ENCODE data around the gene IL20. TPM values are rescaled to one million over a fixed set of nuclear protein-coding genes. Genes with fewer than 3 reads are reported as not detected.

Gene IL20
- total RNA-seq, 1 donor, result not detected

- no peak overlapping the region for H2AFZ ChIP-seq (ENCODE audit: low read length)
- H3K36me3 ChIP-seq (ENCODE audit: insufficient read depth, low read length), result no peaks in the 10 kb centered on the region
- H3K4me1 ChIP-seq (ENCODE audit: insufficient read depth, low read length), result no peaks in the 10 kb centered on the region
- no peak overlapping the region for H3K4me2 ChIP-seq (ENCODE audit: insufficient read depth, low read length)
- H3K4me3 ChIP-seq (ENCODE audit: insufficient read depth, low read length), result no peak overlapping the region
- no peaks in the 10 kb centered on the region for H3K79me2 ChIP-seq (ENCODE audit: insufficient read depth, low read length)
- no peaks in the 10 kb centered on the region for H3K9me3 ChIP-seq (ENCODE audit: low read depth, low read length)
- DNase-seq (ENCODE audit: insufficient read length, low spot score, missing footprints), result no peak
- H3K27ac ChIP-seq (ENCODE audit: low read depth, low read length), result no peak overlapping the region
- no peak for TF ChIP-seq CTCF (IDR thresholded peaks at IDR 0.05; ENCODE audit: extremely low read depth, low read depth, low read length)
- no peaks in the 10 kb centered on the region for H4K20me1 ChIP-seq (ENCODE audit: insufficient read depth, low read length)
- peaks cover 48% of the 10 kb centered on the region for H3K27me3 ChIP-seq (ENCODE audit: insufficient read depth, low read length)
Measured at GRCh38 chr1:206832352-206832880, 33.0 kb upstream of the IL20 start.

- Histone ChIP-seq H3K4me2 (ENCODE audit: insufficient read depth, low read length) (no peak overlapping the region), H3K27ac (ENCODE audit: low read depth, low read length) (no peak overlapping the region), H2AFZ (ENCODE audit: low read length) (no peak overlapping the region), H4K20me1 (ENCODE audit: insufficient read depth, low read length) (no peaks in the 10 kb centered on the region), H3K27me3 (ENCODE audit: insufficient read depth, low read length) (peaks cover 53% of the 10 kb centered on the region), H3K4me3 (ENCODE audit: insufficient read depth, low read length) (no peak overlapping the region), H3K4me1 (ENCODE audit: insufficient read depth, low read length) (no peaks in the 10 kb centered on the region), H3K36me3 (ENCODE audit: insufficient read depth, low read length) (no peaks in the 10 kb centered on the region), H3K9me3 (ENCODE audit: low read depth, low read length) (no peaks in the 10 kb centered on the region), H3K79me2 (ENCODE audit: insufficient read depth, low read length) (no peaks in the 10 kb centered on the region)
- TF ChIP-seq CTCF (IDR thresholded peaks at IDR 0.05; ENCODE audit: extremely low read depth, low read depth, low read length), result no peak
- DNase-seq (ENCODE audit: insufficient read length, low spot score, missing footprints), result no peak
Measured at GRCh38 chr1:206833106-206833680, 32.2 kb upstream of the IL20 start.

GRCh38 chr1:206833801-206834200 lies 31.6 kb upstream of the IL20 start:
- Histone ChIP-seq H3K4me2 (ENCODE audit: insufficient read depth, low read length) (no peak overlapping the region), H3K27me3 (ENCODE audit: insufficient read depth, low read length) (peaks cover 49% of the 10 kb centered on the region), H3K79me2 (ENCODE audit: insufficient read depth, low read length) (no peaks in the 10 kb centered on the region), H2AFZ (ENCODE audit: low read length) (no peak overlapping the region), H3K27ac (ENCODE audit: low read depth, low read length) (no peak overlapping the region), H3K36me3 (ENCODE audit: insufficient read depth, low read length) (no peaks in the 10 kb centered on the region), H3K4me1 (ENCODE audit: insufficient read depth, low read length) (no peaks in the 10 kb centered on the region), H3K9me3 (ENCODE audit: low read depth, low read length) (no peaks in the 10 kb centered on the region), H3K4me3 (ENCODE audit: insufficient read depth, low read length) (no peak overlapping the region), H4K20me1 (ENCODE audit: insufficient read depth, low read length) (no peaks in the 10 kb centered on the region)
- DNase-seq (ENCODE audit: insufficient read length, low spot score, missing footprints), result no peak
- TF ChIP-seq CTCF (IDR thresholded peaks at IDR 0.05; ENCODE audit: extremely low read depth, low read depth, low read length), result no peak

- TF ChIP-seq CTCF (IDR thresholded peaks at IDR 0.05; ENCODE audit: extremely low read depth, low read depth, low read length), result no peak
- no peak overlapping the region for H2AFZ ChIP-seq (ENCODE audit: low read length)
- peaks cover 1% of the 10 kb centered on the region for H3K4me1 ChIP-seq (ENCODE audit: insufficient read depth, low read length)
- peaks cover 52% of the 10 kb centered on the region for H3K27me3 ChIP-seq (ENCODE audit: insufficient read depth, low read length)
- no peaks in the 10 kb centered on the region for H3K79me2 ChIP-seq (ENCODE audit: insufficient read depth, low read length)
- no peaks in the 10 kb centered on the region for H4K20me1 ChIP-seq (ENCODE audit: insufficient read depth, low read length)
- no peaks in the 10 kb centered on the region for H3K9me3 ChIP-seq (ENCODE audit: low read depth, low read length)
- H3K36me3 ChIP-seq (ENCODE audit: insufficient read depth, low read length), result no peaks in the 10 kb centered on the region
- H3K4me2 ChIP-seq (ENCODE audit: insufficient read depth, low read length), result no peak overlapping the region
- H3K4me3 ChIP-seq (ENCODE audit: insufficient read depth, low read length), result no peak overlapping the region
- no peak overlapping the region for H3K27ac ChIP-seq (ENCODE audit: low read depth, low read length)
- DNase-seq (ENCODE audit: insufficient read length, low spot score, missing footprints), result no peak
Measured at GRCh38 chr1:206834217-206834616, 31.2 kb upstream of the IL20 start.

Measured in osteoblast (primary cell).